CD8-positive, alpha-beta memory T cell (primary cell): ENCODE results near the gene NRG4. TPM values are rescaled to one million over a fixed set of nuclear protein-coding genes. Genes with fewer than 3 reads are reported as not detected.

Source experiments
- CTCF ChIA-PET: fragments of 350-600 bp; sonication (Branson Sonifier 250); formaldehyde crosslinking; loops from one replicate; lab custom pipeline; 2021; ENCODE audit warnings: antibody characterized with exemption; lab: Charles Lee
- POLR2A ChIA-PET: fragments of 350-600 bp; sonication (Branson Sonifier 250); formaldehyde crosslinking; loops from one replicate; lab custom pipeline; 2021; ENCODE audit warnings: antibody characterized with exemption; lab: Charles Lee
- DNase-seq, 5 donors: peaks; one replicate each; pipeline versions ENCODE4 v3.0.0 to v3.0.0-alpha.2; 2020 to 2022; ENCODE audit warnings: mixed read lengths in 1 of 5
- H3K27ac ChIP-seq: one replicate; pipeline ENCODE4 v1.7.0; 2013; ENCODE audit warnings: low read depth, mild to moderate bottlenecking, low read length, moderate library complexity
- H3K27me3 ChIP-seq: 2 replicates; pipeline ENCODE4 v1.7.0; 2013; ENCODE audit warnings: low read length, mild to moderate bottlenecking; ENCODE audit not compliant: insufficient read depth, poor library complexity, severe bottlenecking
- H3K36me3 ChIP-seq: 2 replicates; pipeline ENCODE4 v1.7.0; 2013; ENCODE audit warnings: mild to moderate bottlenecking, low read length, moderate library complexity; ENCODE audit not compliant: insufficient read depth
- H3K4me1 ChIP-seq: 2 replicates; pipeline ENCODE4 v1.7.0; 2013; ENCODE audit warnings: mild to moderate bottlenecking, low read length, moderate library complexity; ENCODE audit not compliant: insufficient read depth
- H3K4me3 ChIP-seq: 2 replicates; pipeline ENCODE4 v1.7.0; 2013; ENCODE audit warnings: mild to moderate bottlenecking, low read length
- H3K9me3 ChIP-seq: 2 replicates; pipeline ENCODE4 v1.7.0; 2013; ENCODE audit warnings: mild to moderate bottlenecking, low read length
- H3K27ac Mint-ChIP-seq, 8 donors: one replicate each; pipeline ENCODE4 v1.8.0; 2020 to 2021; ENCODE audit warnings: mixed read lengths in 8 of 8, mild to moderate bottlenecking in 6 of 8, inconsistent platforms in 3 of 8, moderate library complexity in 3 of 8
- H3K27me3 Mint-ChIP-seq, 2 donors: one replicate each; pipeline ENCODE4 v1.8.0; 2020 to 2021; ENCODE audit warnings: mixed read lengths in 2 of 2, mild to moderate bottlenecking in 1 of 2, moderate library complexity in 1 of 2
- H3K36me3 Mint-ChIP-seq, 3 donors: one replicate each; pipeline ENCODE4 v1.8.0; 2020 to 2021; ENCODE audit warnings: mixed read lengths in 3 of 3, inconsistent platforms in 1 of 3, mild to moderate bottlenecking in 1 of 3
- H3K4me1 Mint-ChIP-seq, 3 donors: one replicate each; pipeline ENCODE4 v1.8.0; 2020 to 2021; ENCODE audit warnings: mixed read lengths in 3 of 3, inconsistent platforms in 1 of 3, mild to moderate bottlenecking in 1 of 3
- H3K4me3 Mint-ChIP-seq, 7 donors: one replicate each; pipeline ENCODE4 v1.8.0; 2020 to 2021; ENCODE audit warnings: mixed read lengths in 7 of 7, mild to moderate bottlenecking in 6 of 7, moderate library complexity in 4 of 7, inconsistent platforms in 2 of 7
- H3K9me3 Mint-ChIP-seq, 5 donors: one replicate each; pipeline ENCODE4 v1.8.0; 2020 to 2022; ENCODE audit warnings: mixed read lengths in 5 of 5, mild to moderate bottlenecking in 3 of 5, moderate library complexity in 2 of 5, inconsistent platforms in 1 of 5
- polyA plus RNA-seq: library from polyadenylated mRNA; unstranded; fragments of 300-500 nt; fragmentation: Illumina TruSeq; gene quantifications from one replicate; pipeline ENCODE4 v1.2.3, GENCODE V29; 2021
- total RNA-seq, 2 experiments: library from RNA; stranded (reverse); gene quantifications; one replicate each; pipeline ENCODE4 v1.2.3, GENCODE V29; 2021

Gene NRG4, protein sequence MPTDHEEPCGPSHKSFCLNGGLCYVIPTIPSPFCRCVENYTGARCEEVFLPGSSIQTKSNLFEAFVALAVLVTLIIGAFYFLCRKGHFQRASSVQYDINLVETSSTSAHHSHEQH
- total RNA-seq (not detected), polyA plus RNA-seq (not detected)

DNA sequence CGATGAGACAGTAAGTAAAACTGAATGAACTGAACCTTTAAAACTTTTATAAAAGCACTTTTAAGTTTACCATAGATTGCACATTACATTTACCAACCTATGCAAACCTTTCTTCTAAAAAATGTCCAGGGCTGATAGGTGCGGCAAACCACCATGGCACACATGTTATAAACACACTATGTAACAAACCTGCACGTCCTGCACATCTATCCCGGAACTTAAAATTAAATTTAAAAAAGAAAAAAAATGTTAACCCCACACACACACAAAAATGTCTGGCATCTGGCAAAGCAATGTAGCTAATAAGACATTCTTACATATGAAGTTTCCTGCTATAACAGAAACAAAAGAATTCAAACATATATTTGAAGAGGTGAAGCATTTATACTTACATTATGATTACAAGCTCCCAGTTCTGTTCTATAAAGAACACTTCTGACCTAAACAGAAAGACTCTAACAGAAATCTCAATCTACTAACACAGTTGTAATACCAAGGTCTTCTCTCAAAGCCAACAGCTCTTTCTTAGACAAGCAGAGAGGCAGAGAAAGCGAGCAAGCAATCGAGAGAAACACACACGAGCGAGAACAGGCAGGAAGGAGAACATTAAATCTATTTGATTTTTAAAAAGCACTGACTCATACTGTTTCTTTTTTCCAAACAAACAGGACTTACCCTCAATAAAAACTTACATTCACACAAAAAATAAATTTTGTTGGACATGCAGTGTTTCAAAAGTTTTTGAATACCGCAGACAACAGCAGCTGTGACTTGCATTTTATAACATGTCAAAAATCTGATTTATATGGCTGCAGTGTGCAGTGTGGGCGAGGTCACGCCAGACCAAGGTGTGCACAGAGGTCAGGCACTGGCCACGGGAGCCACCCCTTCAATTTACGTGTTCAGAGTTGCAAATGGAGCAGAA lies at the start of gene NRG4:
Gene NRG4 (minus strand): TSS at position 798 of the 925 bp plus-strand sequence. CDS start 1,194 bp downstream, outside the sequence.
- no peaks in the 10 kb centered on the region for H3K36me3 ChIP-seq
- ChIA-PET CTCF (no interaction called here), POLR2A (no interaction called here)
- no peak within 1 kb of the TSS for H3K27ac ChIP-seq
- peaks cover 0 to 7% (median 0%) of the 10 kb centered on the region in 3 donors for H3K36me3 Mint-ChIP-seq
- H3K9me3 Mint-ChIP-seq = peaks cover 6 to 21% (median 15%) of the 10 kb centered on the region in 5 donors
- H3K9me3 ChIP-seq = no peaks in the 10 kb centered on the region
- no peak for DNase-seq
- peaks cover 3% of the 10 kb centered on the region for H3K27me3 ChIP-seq
- H3K27ac Mint-ChIP-seq = no peak within 1 kb of the TSS
- no peak within 1 kb of the TSS for H3K4me3 Mint-ChIP-seq
- no peaks in the 10 kb centered on the region for H3K4me1 ChIP-seq
- peaks cover 20 to 56% of the 10 kb centered on the region in 2 donors for H3K27me3 Mint-ChIP-seq
- H3K4me3 ChIP-seq = no peak within 1 kb of the TSS
- peaks cover 2 to 6% (median 6%) of the 10 kb centered on the region in 3 donors for H3K4me1 Mint-ChIP-seq

DNA sequence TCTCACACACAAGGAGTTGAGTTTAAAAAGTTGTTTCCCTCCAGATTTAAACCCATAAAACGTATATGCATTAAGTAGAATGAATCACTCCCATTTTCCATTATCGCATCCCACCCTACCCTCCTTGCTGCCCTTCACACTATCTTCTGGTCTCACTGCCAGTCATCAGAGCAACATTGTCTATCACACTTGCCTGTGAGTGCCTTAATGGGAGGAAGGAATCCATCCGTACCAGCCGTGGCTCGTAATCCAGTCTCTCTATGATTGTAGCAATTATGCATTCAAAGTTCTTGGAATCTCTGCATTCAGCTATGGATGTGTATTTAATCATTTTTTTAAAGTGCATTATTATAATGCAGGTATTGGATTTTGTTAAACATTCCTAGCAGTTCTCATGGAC lies 49.5 kb upstream of the NRG4 start:
- CTCF ChIA-PET = interaction anchor here (1.5 kb wide), 1 partner anchor 78 kb away, joined by 4 read pairs; no protein-coding TSS in a partner anchor
- Histone ChIP-seq H3K4me1 (peaks cover 19% of the 10 kb centered on the region), H3K9me3 (no peaks in the 10 kb centered on the region), H3K4me3 (no peak overlapping the region), H3K27me3 (peaks cover 23% of the 10 kb centered on the region), H3K36me3 (no peaks in the 10 kb centered on the region), H3K27ac (no peak overlapping the region)
- Mint-ChIP-seq H3K36me3 (no peaks in the 10 kb centered on the region), H3K27ac (no peak overlapping the region), H3K27me3 (peaks cover 47 to 79% of the 10 kb centered on the region in 2 donors), H3K9me3 (no peaks in the 10 kb centered on the region), H3K4me3 (peak overlapping the region in 1 of 7 donors; percentile 36), H3K4me1 (peaks cover 29 to 43% (median 40%) of the 10 kb centered on the region in 3 donors)
- no peak for DNase-seq
- POLR2A ChIA-PET = no interaction called here

- Mint-ChIP-seq H3K36me3 (no peaks in the 10 kb centered on the region), H3K4me1 (peaks cover 21 to 35% (median 34%) of the 10 kb centered on the region in 3 donors), H3K27ac (peak overlapping the region in 1 of 8 donors; percentile 29), H3K9me3 (no peaks in the 10 kb centered on the region), H3K4me3 (peak overlapping the region; percentile 58 to 90 (median 78)), H3K27me3 (peaks cover 47 to 79% of the 10 kb centered on the region in 2 donors)
- no peak overlapping the region for H3K4me3 ChIP-seq
- H3K27me3 ChIP-seq = peaks cover 23% of the 10 kb centered on the region
- no peaks in the 10 kb centered on the region for H3K36me3 ChIP-seq
- no peaks in the 10 kb centered on the region for H3K9me3 ChIP-seq
- peaks cover 19% of the 10 kb centered on the region for H3K4me1 ChIP-seq
- peak in 3 of 5 donors; percentile 1 to 35 (median 17) for DNase-seq
- no peak overlapping the region for H3K27ac ChIP-seq
- CTCF ChIA-PET = interaction anchor here (0.7 to 2.5 kb wide), 3 partner anchors 79 to 90 kb away, joined by 3 to 21 read pairs (median 4); no protein-coding TSS in a partner anchor
- POLR2A ChIA-PET = interaction anchor here (0.6 kb wide), 1 partner anchor 217 kb away, joined by 3 read pairs; no protein-coding TSS in a partner anchor
Measured at GRCh38 chr15:76060118-76060989, 48.1 kb upstream of the NRG4 start.

- no peak for DNase-seq
- Mint-ChIP-seq H3K27ac (peak within 1 kb of the TSS in 5 of 8 donors; percentile 29 to 48 (median 44)), H3K36me3 (no peaks in the 10 kb centered on the region), H3K27me3 (peaks cover 48 to 73% of the 10 kb centered on the region in 2 donors), H3K9me3 (no peaks in the 10 kb centered on the region), H3K4me3 (peak within 1 kb of the TSS; percentile 80 to 90 (median 85)), H3K4me1 (peaks cover 17 to 29% (median 27%) of the 10 kb centered on the region in 3 donors)
- Histone ChIP-seq H3K4me3 (peak within 1 kb of the TSS; percentile 8), H3K27ac (no peak within 1 kb of the TSS), H3K4me1 (peaks cover 19% of the 10 kb centered on the region), H3K27me3 (peaks cover 23% of the 10 kb centered on the region), H3K9me3 (no peaks in the 10 kb centered on the region), H3K36me3 (no peaks in the 10 kb centered on the region)
- ChIA-PET POLR2A (interaction anchor here (0.6 kb wide), 1 partner anchor 216 kb away, joined by 3 read pairs; no protein-coding TSS in a partner anchor), CTCF (interaction anchor here (0.6 to 2.5 kb wide), 9 partner anchors 8 to 1106 kb away, joined by 3 to 21 read pairs (median 3); no protein-coding TSS in a partner anchor)
Measured at GRCh38 chr15:76059320-76060117, 47.3 kb upstream of the NRG4 start, which contains the start of gene TMEM266. Gene TMEM266 (plus strand): TSS chr15:76059985. CDS start chr15:76134264, 74,279 bp downstream.

- peaks cover 23% of the 10 kb centered on the region for H3K27me3 ChIP-seq
- peaks cover 53 to 76% of the 10 kb centered on the region in 2 donors for H3K27me3 Mint-ChIP-seq
- H3K9me3 ChIP-seq = no peaks in the 10 kb centered on the region
- ChIA-PET CTCF (interaction anchor here (0.6 to 2.5 kb wide), 8 partner anchors 8 to 80 kb away, joined by 3 to 21 read pairs (median 3); no protein-coding TSS in a partner anchor), POLR2A (no interaction called here)
- H3K4me1 ChIP-seq = peaks cover 19% of the 10 kb centered on the region
- H3K4me3 ChIP-seq = peak overlapping the region; percentile 8
- peak overlapping the region in 3 of 8 donors; percentile 40 to 48 (median 44) for H3K27ac Mint-ChIP-seq
- no peaks in the 10 kb centered on the region for H3K9me3 Mint-ChIP-seq
- no peaks in the 10 kb centered on the region for H3K36me3 ChIP-seq
- H3K27ac ChIP-seq = no peak overlapping the region
- peak overlapping the region; percentile 78 to 87 (median 83) for H3K4me3 Mint-ChIP-seq
- no peaks in the 10 kb centered on the region for H3K36me3 Mint-ChIP-seq
- H3K4me1 Mint-ChIP-seq = peaks cover 17 to 29% (median 27%) of the 10 kb centered on the region in 3 donors
- DNase-seq = no peak
Measured at GRCh38 chr15:76058714-76059319, 46.6 kb upstream of the NRG4 start.

- Histone ChIP-seq H3K9me3 (no peaks in the 10 kb centered on the region), H3K4me3 (no peak overlapping the region), H3K36me3 (no peaks in the 10 kb centered on the region), H3K4me1 (peaks cover 19% of the 10 kb centered on the region), H3K27ac (no peak overlapping the region), H3K27me3 (peaks cover 23% of the 10 kb centered on the region)
- peak in 3 of 5 donors; percentile 12 to 30 (median 13) for DNase-seq
- Mint-ChIP-seq H3K36me3 (no peaks in the 10 kb centered on the region), H3K4me1 (peaks cover 17 to 29% (median 27%) of the 10 kb centered on the region in 3 donors), H3K9me3 (no peaks in the 10 kb centered on the region), H3K4me3 (peak overlapping the region in 4 of 7 donors; percentile 40 to 59 (median 45)), H3K27ac (no peak overlapping the region), H3K27me3 (peaks cover 50 to 68% of the 10 kb centered on the region in 2 donors)
- CTCF ChIA-PET = interaction anchor here (0.7 to 2.5 kb wide), 6 partner anchors 9 to 85 kb away, joined by 3 to 21 read pairs (median 6); no protein-coding TSS in a partner anchor
- POLR2A ChIA-PET = no interaction called here
Measured at GRCh38 chr15:76057332-76058000, 45.2 kb upstream of the NRG4 start.
